Gastrocnemius medialis (tissue), 4 donors: ENCODE measurements around the gene RIMS3. TPM values are rescaled to one million over a fixed set of nuclear protein-coding genes. Genes with fewer than 3 reads are reported as not detected.

Source experiments
- ATAC-seq, 2 donors: fragments of 150-250 bp; one replicate each; pipeline ENCODE4 v1.9.1; 2016
- DNase-seq, 2 donors: peaks; one replicate each; pipeline ENCODE4 v3.0.0-alpha.2; 2019
- H3K27ac ChIP-seq, 4 donors: fragments of 200-600 bp; sonication (generic); 1 replicate in 1 of 4; 2 replicates in 3 of 4; pipeline ENCODE4 v1.5.1; 2016 to 2018; ENCODE audit warnings: mild to moderate bottlenecking in 2 of 4, moderate library complexity in 1 of 4
- H3K27me3 ChIP-seq, 3 donors: fragments of 200-600 bp; sonication (generic) in 2 of 3; 1 replicate in 1 of 3; 2 replicates in 2 of 3; pipeline versions ENCODE4 v1.5.1 to v1.6.0; 2016 to 2019; ENCODE audit warnings: mild to moderate bottlenecking in 1 of 3, moderate library complexity in 1 of 3
- H3K36me3 ChIP-seq, 2 donors: fragments of 200-600 bp; sonication (generic) in 1 of 2; one replicate each; pipeline ENCODE4 v1.5.1; 2017 to 2018
- H3K4me1 ChIP-seq, 2 donors: fragments of 200-600 bp; sonication (generic) in 1 of 2; one replicate each; pipeline ENCODE4 v1.5.1; 2016 to 2017; ENCODE audit warnings: mild to moderate bottlenecking in 2 of 2
- H3K4me3 ChIP-seq, 4 donors: fragments of 200-600 bp; sonication (generic) in 3 of 4; 1 replicate in 1 of 4; 2 replicates in 3 of 4; pipeline ENCODE4 v1.5.1; 2016 to 2019; ENCODE audit warnings: mild to moderate bottlenecking in 2 of 4
- H3K9me3 ChIP-seq, 3 donors: fragments of 200-600 bp; sonication (generic) in 2 of 3; 1 replicate in 1 of 3; 2 replicates in 2 of 3; pipeline ENCODE4 v1.5.1; 2016 to 2019
- CTCF ChIP-seq, 5 experiments: fragments of 450-650 bp in 3 of 5; fragments of 200-600 bp in 2 of 5; sonication (generic) in 2 of 5; IDR thresholded peaks in 4 of 5; conservative IDR thresholded peaks in 1 of 5; 1 replicate in 4 of 5; 2 replicates in 1 of 5; pipeline ENCODE4 v1.5.1; 2016 to 2019; ENCODE audit warnings: antibody characterized with exemption in 5 of 5, mild to moderate bottlenecking in 3 of 5, moderate library complexity in 3 of 5
- POLR2A ChIP-seq, 2 donors: fragments of 450-650 bp; IDR thresholded peaks; one replicate each; pipeline ENCODE4 v1.6.1; 2017; ENCODE audit warnings: antibody characterized with exemption in 2 of 2, mild to moderate bottlenecking in 2 of 2, moderate library complexity in 2 of 2
- in situ Hi-C, 4 donors: fragments of 200-750 bp; cut with MboI; loops; one replicate each; pipeline versions ENCODE4 v1.15.0 to v1.8.0; 2017; ENCODE audit warnings: low sequenced_read_pairs in 4 of 4
- intact Hi-C: fragments of 100-400 bp; cut with DNase I; formaldehyde crosslinking; loops from one replicate; pipeline ENCODE4 v1.15.1; 2023; ENCODE audit warnings: low total_unique reads
- total RNA-seq, 4 donors: library from RNA; depleted of rRNA; stranded (reverse); fragments of >200 nt; gene quantifications; one replicate each; pipeline versions ENCODE4 v1.1.0 to v1.2.3, GENCODE V29; 2016

RIMS3 gene
- total RNA-seq, 4 donors from 2014 or later, result 0.31 to 0.67 (median 0.44) TPM

GRCh38 chr1:40599926-40600325 lies 65.6 kb downstream of the RIMS3 start:
- TF ChIP-seq POLR2A (IDR thresholded peaks at IDR 0.05), result no peak
- TF ChIP-seq CTCF (IDR thresholded peaks at IDR 0.05 in 4 of 5, conservative IDR thresholded peaks at IDR 0.05 in 1 of 5), result no peak
- Histone ChIP-seq H3K9me3 (no peaks in the 10 kb centered on the region), H3K36me3 (no peaks in the 10 kb centered on the region), H3K4me3 (no peak overlapping the region), H3K4me1 (no peaks in the 10 kb centered on the region), H3K27me3 (no peaks in the 10 kb centered on the region), H3K27ac (no peak overlapping the region)
- in situ Hi-C loops (no loop called here), intact Hi-C loops (no loop called here)
- DNase-seq (no peak), ATAC-seq (no peak)

- no peak overlapping the region for H3K27ac ChIP-seq
- DNase-seq (no peak), ATAC-seq (no peak)
- no peak overlapping the region for H3K4me3 ChIP-seq
- no peaks in the 10 kb centered on the region for H3K36me3 ChIP-seq
- TF ChIP-seq CTCF (IDR thresholded peaks at IDR 0.05 in 4 of 5, conservative IDR thresholded peaks at IDR 0.05 in 1 of 5) (no peak), POLR2A (IDR thresholded peaks at IDR 0.05) (no peak)
- no peaks in the 10 kb centered on the region for H3K27me3 ChIP-seq
- H3K9me3 ChIP-seq, result no peaks in the 10 kb centered on the region
- H3K4me1 ChIP-seq, result no peaks in the 10 kb centered on the region
- in situ Hi-C loops, result no loop called here
- intact Hi-C loops, result no loop called here
Observed at GRCh38 chr1:40595623-40596022, 69.9 kb downstream of the RIMS3 start.

- in situ Hi-C loops, result no loop called here
- no peak for TF ChIP-seq CTCF (IDR thresholded peaks at IDR 0.05 in 4 of 5, conservative IDR thresholded peaks at IDR 0.05 in 1 of 5)
- no peak for TF ChIP-seq POLR2A (IDR thresholded peaks at IDR 0.05)
Observed at GRCh38 chr1:40594187-40594531, 71.3 kb downstream of the RIMS3 start.

GRCh38 chr1:40593449-40594186 lies 71.9 kb downstream of the RIMS3 start:
- no peak for DNase-seq
- intact Hi-C loops (no loop called here), in situ Hi-C loops (no loop called here)
- no peaks in the 10 kb centered on the region for H3K27me3 ChIP-seq
- H3K27ac ChIP-seq, result no peak overlapping the region
- no peak overlapping the region for H3K4me3 ChIP-seq
- H3K9me3 ChIP-seq, result no peaks in the 10 kb centered on the region
- no peaks in the 10 kb centered on the region for H3K4me1 ChIP-seq
- H3K36me3 ChIP-seq, result no peaks in the 10 kb centered on the region
- ATAC-seq, result no peak
- no peak for TF ChIP-seq CTCF (IDR thresholded peaks at IDR 0.05 in 4 of 5, conservative IDR thresholded peaks at IDR 0.05 in 1 of 5)
- TF ChIP-seq POLR2A (IDR thresholded peaks at IDR 0.05), result no peak

More at GRCh38 chr1:40594187-40594531, 71.3 kb downstream of the RIMS3 start:
- ATAC-seq (no peak), DNase-seq (no peak)
- no peak overlapping the region for H3K27ac ChIP-seq
- no peaks in the 10 kb centered on the region for H3K36me3 ChIP-seq
- intact Hi-C loops, result no loop called here
- no peak overlapping the region for H3K4me3 ChIP-seq
- H3K9me3 ChIP-seq, result no peaks in the 10 kb centered on the region
- no peaks in the 10 kb centered on the region for H3K4me1 ChIP-seq
- no peaks in the 10 kb centered on the region for H3K27me3 ChIP-seq
